Ectodermal cell (in vitro differentiated cells): ENCODE data around the gene BDKRB1.

Source experiments
- H3K27ac ChIP-seq: 2 replicates; pipeline ENCODE4 v1.7.0; 2013; ENCODE audit warnings: mild to moderate bottlenecking, low read depth, low read length; ENCODE audit not compliant: insufficient read depth, poor library complexity, severe bottlenecking
- H3K27me3 ChIP-seq: 2 replicates; pipeline ENCODE4 v1.7.0; 2013; ENCODE audit warnings: mild to moderate bottlenecking, low read length; ENCODE audit not compliant: insufficient read depth, control insufficient read depth, poor library complexity, severe bottlenecking
- H3K36me3 ChIP-seq: one replicate; pipeline ENCODE4 v1.7.0; 2013; ENCODE audit warnings: low read length; ENCODE audit not compliant: control insufficient read depth, insufficient read depth
- H3K4me1 ChIP-seq: one replicate; pipeline ENCODE4 v1.7.0; 2013; ENCODE audit warnings: low read length; ENCODE audit not compliant: control insufficient read depth, insufficient read depth
- H3K4me3 ChIP-seq: 2 replicates; pipeline ENCODE4 v1.7.0; 2013; ENCODE audit warnings: low read depth, low read length, control low read depth; ENCODE audit not compliant: insufficient read depth
- H3K9me3 ChIP-seq: 2 replicates; pipeline ENCODE4 v1.7.0; 2013; ENCODE audit warnings: mild to moderate bottlenecking, low read length, moderate library complexity; ENCODE audit not compliant: control insufficient read depth
- WGBS, 2 experiments: methylation state at CpG; one replicate each; pipeline ENCODE4 v1.1.7; 2013; ENCODE audit warnings: missing lambda C conversion rate in 2 of 2; 5-methylcytosine and 5-hydroxymethylcytosine counted together

The BDKRB1 gene

GRCh38 chr14:96267916-96268315, 11.9 kb downstream of the BDKRB1 start:
- no peaks in the 10 kb centered on the region for H3K36me3 ChIP-seq
- no peak overlapping the region for H3K27ac ChIP-seq
- WGBS, 2 experiments = 93 to 99% methylated on average over 5 of the region's 5 CpGs
- no peaks in the 10 kb centered on the region for H3K9me3 ChIP-seq
- H3K4me3 ChIP-seq = no peak overlapping the region
- no peaks in the 10 kb centered on the region for H3K4me1 ChIP-seq
- no peaks in the 10 kb centered on the region for H3K27me3 ChIP-seq

- H3K36me3 ChIP-seq = no peaks in the 10 kb centered on the region
- H3K27me3 ChIP-seq = no peaks in the 10 kb centered on the region
- 91% methylated on average over 22 of the region's 22 CpGs for WGBS, 2 experiments
- H3K4me1 ChIP-seq = no peaks in the 10 kb centered on the region
- H3K27ac ChIP-seq = no peak overlapping the region
- no peak overlapping the region for H3K4me3 ChIP-seq
- H3K9me3 ChIP-seq = no peaks in the 10 kb centered on the region
Measured at GRCh38 chr14:96268431-96269358, 12.7 kb downstream of the BDKRB1 start.

GRCh38 chr14:96269359-96269710, 13.3 kb downstream of the BDKRB1 start:
- H3K27ac ChIP-seq = no peak overlapping the region
- WGBS, 2 experiments = 91% methylated on average over 10 of the region's 10 CpGs
- no peak overlapping the region for H3K4me3 ChIP-seq
- H3K27me3 ChIP-seq = no peaks in the 10 kb centered on the region
- H3K4me1 ChIP-seq = no peaks in the 10 kb centered on the region
- H3K9me3 ChIP-seq = no peaks in the 10 kb centered on the region
- H3K36me3 ChIP-seq = no peaks in the 10 kb centered on the region

DNA sequence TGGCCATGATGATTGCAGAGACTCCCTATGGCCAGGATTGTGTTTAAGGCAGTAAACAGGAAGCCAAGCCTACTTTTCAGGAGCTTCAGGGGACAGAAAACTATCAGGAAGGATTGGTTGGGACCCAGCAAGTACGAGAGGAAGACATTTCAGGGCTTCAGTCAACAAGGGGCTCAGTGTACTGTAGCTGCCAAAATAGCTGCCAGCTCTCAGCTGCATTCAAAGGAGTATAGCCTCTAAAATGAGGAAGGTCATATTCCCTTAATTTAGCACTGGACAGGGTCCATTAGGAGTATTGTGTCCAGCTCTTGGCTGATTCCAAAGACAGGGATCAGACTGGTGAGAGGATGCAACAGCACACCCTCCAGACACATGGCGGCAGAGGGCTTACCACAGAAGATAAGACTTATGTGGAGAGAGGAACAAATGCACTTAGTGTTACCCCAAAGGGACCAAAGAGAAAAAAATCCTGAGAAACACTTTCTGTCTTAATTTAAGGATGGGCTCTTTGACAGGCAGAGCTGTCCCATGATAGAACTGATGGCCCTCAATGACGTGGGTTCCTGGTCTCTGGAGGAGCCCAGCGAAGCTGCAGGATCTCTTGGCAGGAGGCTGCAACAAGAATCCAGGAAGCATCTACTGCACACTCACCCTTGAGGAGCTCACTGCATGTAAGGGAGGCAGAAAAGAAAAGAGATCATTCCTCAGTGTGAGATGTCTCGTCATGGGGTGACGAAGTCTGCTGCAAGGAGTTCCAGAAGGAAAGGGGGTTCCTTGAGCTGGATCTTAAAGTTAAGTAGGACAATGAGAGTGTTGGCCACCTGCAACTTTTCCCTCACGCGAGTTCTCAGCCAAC, 14.8 kb downstream of the BDKRB1 start:
- 86 to 93% methylated on average over 8 of the region's 8 CpGs for WGBS, 2 experiments
- H3K36me3 ChIP-seq = no peaks in the 10 kb centered on the region
- H3K27me3 ChIP-seq = no peaks in the 10 kb centered on the region
- H3K27ac ChIP-seq = no peak overlapping the region
- no peaks in the 10 kb centered on the region for H3K4me1 ChIP-seq
- H3K9me3 ChIP-seq = no peaks in the 10 kb centered on the region
- H3K4me3 ChIP-seq = no peak overlapping the region

- Histone ChIP-seq H3K36me3 (no peaks in the 10 kb centered on the region), H3K9me3 (no peaks in the 10 kb centered on the region), H3K4me1 (no peaks in the 10 kb centered on the region), H3K4me3 (no peak overlapping the region), H3K27ac (no peak overlapping the region), H3K27me3 (no peaks in the 10 kb centered on the region)
- WGBS, 2 experiments = 95 to 97% methylated on average over 1 of the region's 1 CpG
Measured at GRCh38 chr14:96271421-96271762, 15.4 kb downstream of the BDKRB1 start.

- Histone ChIP-seq H3K36me3 (no peaks in the 10 kb centered on the region), H3K4me3 (no peak overlapping the region), H3K27me3 (no peaks in the 10 kb centered on the region), H3K9me3 (no peaks in the 10 kb centered on the region), H3K4me1 (no peaks in the 10 kb centered on the region), H3K27ac (no peak overlapping the region)
- WGBS, 2 experiments = 58 to 59% methylated on average over 3 of the region's 3 CpGs
Measured at GRCh38 chr14:96272777-96273473, 16.9 kb downstream of the BDKRB1 start.

- Histone ChIP-seq H3K36me3 (no peaks in the 10 kb centered on the region), H3K9me3 (no peaks in the 10 kb centered on the region), H3K27ac (no peak overlapping the region), H3K27me3 (no peaks in the 10 kb centered on the region), H3K4me3 (no peak overlapping the region), H3K4me1 (no peaks in the 10 kb centered on the region)
- 88% methylated on average over 5 of the region's 5 CpGs for WGBS, 2 experiments
Measured at GRCh38 chr14:96273629-96274028, 17.6 kb downstream of the BDKRB1 start.

GRCh38 chr14:96274122-96274521, 18.1 kb downstream of the BDKRB1 start:
- H3K36me3 ChIP-seq = no peaks in the 10 kb centered on the region
- H3K27ac ChIP-seq = no peak overlapping the region
- no peaks in the 10 kb centered on the region for H3K4me1 ChIP-seq
- WGBS, 2 experiments = 87 to 92% methylated on average over 5 of the region's 5 CpGs
- no peaks in the 10 kb centered on the region for H3K9me3 ChIP-seq
- H3K27me3 ChIP-seq = no peaks in the 10 kb centered on the region
- no peak overlapping the region for H3K4me3 ChIP-seq

DNA sequence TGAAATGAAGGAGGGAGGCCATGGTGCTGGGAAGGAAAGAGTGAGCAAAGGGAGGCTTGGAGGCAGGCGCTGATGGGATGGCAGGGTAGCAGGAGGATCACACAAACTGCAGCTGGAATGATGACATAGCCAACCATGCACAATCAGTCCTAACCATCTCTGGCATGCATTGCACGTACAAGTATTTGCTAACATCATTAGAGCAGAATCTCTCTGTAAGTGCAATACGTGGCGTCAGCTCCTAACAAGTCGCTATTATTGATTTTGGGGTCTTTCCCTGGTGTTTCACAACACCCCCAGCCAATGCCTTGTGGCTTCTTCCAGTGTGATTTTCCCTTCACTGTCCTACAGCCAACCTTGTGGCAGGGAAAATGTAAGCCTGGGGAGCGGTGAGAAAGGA, 18.5 kb downstream of the BDKRB1 start:
- no peaks in the 10 kb centered on the region for H3K27me3 ChIP-seq
- 95 to 97% methylated on average over 6 of the region's 6 CpGs for WGBS, 2 experiments
- H3K4me1 ChIP-seq = no peaks in the 10 kb centered on the region
- no peaks in the 10 kb centered on the region for H3K9me3 ChIP-seq
- H3K4me3 ChIP-seq = no peak overlapping the region
- H3K27ac ChIP-seq = no peak overlapping the region
- H3K36me3 ChIP-seq = no peaks in the 10 kb centered on the region
